Type B pancreatic cell (in vitro differentiated cells): ENCODE results near the gene MYO5B. TPM values are rescaled to one million over a fixed set of nuclear protein-coding genes. Genes with fewer than 3 reads are reported as not detected.

Experiments
- DNase-seq: peaks from one replicate; pipeline ENCODE4 v3.0.0; 2021; ENCODE audit warnings: mixed read lengths; ENCODE audit not compliant: unreplicated experiment; ENCODE audit errors: extremely low spot score
- H3K27ac Mint-ChIP-seq: 2 replicates; pipeline ENCODE4 v1.8.0; 2021; ENCODE audit warnings: mild to moderate bottlenecking, mixed read lengths
- H3K27me3 Mint-ChIP-seq: 2 replicates; pipeline ENCODE4 v1.8.0; 2021; ENCODE audit warnings: mixed read lengths
- H3K36me3 Mint-ChIP-seq: 2 replicates; pipeline ENCODE4 v1.8.0; 2021; ENCODE audit warnings: mixed read lengths
- H3K4me1 Mint-ChIP-seq: one replicate; pipeline ENCODE4 v1.8.0; 2021; ENCODE audit warnings: mixed read lengths; ENCODE audit not compliant: unreplicated experiment
- H3K4me3 Mint-ChIP-seq: 2 replicates; pipeline ENCODE4 v1.8.0; 2021; ENCODE audit warnings: mild to moderate bottlenecking, mixed read lengths
- H3K9me3 Mint-ChIP-seq: 2 replicates; pipeline ENCODE4 v1.8.0; 2021; ENCODE audit warnings: mixed read lengths
- total RNA-seq: library from RNA; stranded (reverse); gene quantifications from 2 replicates; pipeline ENCODE4 v1.2.1, GENCODE V29; 2021; ENCODE audit warnings: low replicate concordance
- TF ChIP-seq, protein P1 (sequence below): fragments of 200-600 bp; sonication (generic); conservative IDR thresholded peaks from 2 replicates; pipeline ENCODE4 v1.5.0; 2021; ENCODE audit warnings: antibody characterized with exemption, mild to moderate bottlenecking

MYO5B gene
- total RNA-seq, 1 donor from 2014 or later: 51.7 TPM

GRCh38 chr18:49886891-49887764, 307.8 kb downstream of the MYO5B start:
- Mint-ChIP-seq H3K9me3 (no peaks in the 10 kb centered on the region), H3K36me3 (peaks cover 5% of the 10 kb centered on the region), H3K4me3 (no peak overlapping the region), H3K27ac (no peak overlapping the region), H3K27me3 (no peaks in the 10 kb centered on the region), H3K4me1 (peaks cover 4% of the 10 kb centered on the region)
- DNase-seq: no peak
- TF ChIP-seq, protein P1, sequence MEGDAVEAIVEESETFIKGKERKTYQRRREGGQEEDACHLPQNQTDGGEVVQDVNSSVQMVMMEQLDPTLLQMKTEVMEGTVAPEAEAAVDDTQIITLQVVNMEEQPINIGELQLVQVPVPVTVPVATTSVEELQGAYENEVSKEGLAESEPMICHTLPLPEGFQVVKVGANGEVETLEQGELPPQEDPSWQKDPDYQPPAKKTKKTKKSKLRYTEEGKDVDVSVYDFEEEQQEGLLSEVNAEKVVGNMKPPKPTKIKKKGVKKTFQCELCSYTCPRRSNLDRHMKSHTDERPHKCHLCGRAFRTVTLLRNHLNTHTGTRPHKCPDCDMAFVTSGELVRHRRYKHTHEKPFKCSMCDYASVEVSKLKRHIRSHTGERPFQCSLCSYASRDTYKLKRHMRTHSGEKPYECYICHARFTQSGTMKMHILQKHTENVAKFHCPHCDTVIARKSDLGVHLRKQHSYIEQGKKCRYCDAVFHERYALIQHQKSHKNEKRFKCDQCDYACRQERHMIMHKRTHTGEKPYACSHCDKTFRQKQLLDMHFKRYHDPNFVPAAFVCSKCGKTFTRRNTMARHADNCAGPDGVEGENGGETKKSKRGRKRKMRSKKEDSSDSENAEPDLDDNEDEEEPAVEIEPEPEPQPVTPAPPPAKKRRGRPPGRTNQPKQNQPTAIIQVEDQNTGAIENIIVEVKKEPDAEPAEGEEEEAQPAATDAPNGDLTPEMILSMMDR: peak; percentile 17

DNA sequence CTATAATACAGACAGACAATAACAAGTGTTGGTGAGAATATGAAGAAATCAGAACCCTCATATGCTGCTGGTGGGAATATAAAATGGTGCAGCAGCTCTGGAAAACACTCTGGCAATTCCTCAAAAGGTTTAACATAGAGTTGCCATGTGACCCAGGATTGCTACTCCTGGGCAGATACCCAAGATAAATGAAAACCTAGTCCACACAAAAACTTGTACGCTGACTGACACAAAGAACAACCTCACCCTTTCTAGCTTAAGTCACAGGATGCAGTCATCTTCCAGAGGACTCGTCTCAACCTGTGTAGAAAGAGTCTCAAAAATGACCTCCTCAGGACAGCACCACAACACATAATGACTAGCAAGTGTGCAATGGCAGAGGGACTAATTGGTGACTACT, 310.0 kb downstream of the MYO5B start:
- no peaks in the 10 kb centered on the region for H3K27me3 Mint-ChIP-seq
- peaks cover 8% of the 10 kb centered on the region for H3K36me3 Mint-ChIP-seq

GRCh38 chr18:49884465-49884864, 310.5 kb downstream of the MYO5B start:
- Mint-ChIP-seq H3K27ac (no peak overlapping the region), H3K4me3 (no peak overlapping the region), H3K36me3 (peaks cover 10% of the 10 kb centered on the region), H3K27me3 (no peaks in the 10 kb centered on the region), H3K4me1 (no peaks in the 10 kb centered on the region), H3K9me3 (no peaks in the 10 kb centered on the region)
- no peak for DNase-seq
- TF ChIP-seq, protein P1: no peak

More for the DNA sequence above, 310.0 kb downstream of the MYO5B start:
- no peak for DNase-seq
- TF ChIP-seq, protein P1: no peak
- Mint-ChIP-seq H3K4me3 (no peak overlapping the region), H3K27ac (no peak overlapping the region), H3K9me3 (no peaks in the 10 kb centered on the region), H3K4me1 (peaks cover 2% of the 10 kb centered on the region)

DNA sequence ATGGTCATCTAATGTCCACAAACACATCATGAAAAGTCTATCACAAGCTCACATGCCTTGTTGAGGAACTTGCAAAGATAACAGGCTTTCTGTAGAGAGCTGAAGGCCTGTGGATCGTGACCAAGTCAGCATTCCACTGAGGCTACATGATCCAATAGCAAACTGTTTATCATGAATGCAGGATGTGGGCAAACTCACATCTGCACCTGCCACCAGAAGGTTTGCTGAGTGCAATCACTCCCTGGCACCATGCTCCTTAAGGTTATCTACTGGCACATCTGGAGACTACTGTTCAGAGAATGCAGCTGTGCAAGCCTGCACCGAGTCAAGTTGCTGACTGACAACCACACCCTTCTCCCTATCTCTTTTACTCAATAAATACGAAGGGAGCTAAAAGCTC, 314.3 kb downstream of the MYO5B start:
- peak overlapping the region; percentile 7 for H3K27ac Mint-ChIP-seq
- TF ChIP-seq, protein P1: no peak
- H3K27me3 Mint-ChIP-seq: no peaks in the 10 kb centered on the region
- no peaks in the 10 kb centered on the region for H3K9me3 Mint-ChIP-seq
- DNase-seq: no peak
- no peaks in the 10 kb centered on the region for H3K4me1 Mint-ChIP-seq
- H3K36me3 Mint-ChIP-seq: peaks cover 10% of the 10 kb centered on the region
- H3K4me3 Mint-ChIP-seq: no peak overlapping the region

GRCh38 chr18:49879271-49879580, 315.7 kb downstream of the MYO5B start:
- Mint-ChIP-seq H3K4me1 (no peaks in the 10 kb centered on the region), H3K4me3 (no peak overlapping the region), H3K27ac (no peak overlapping the region), H3K36me3 (peaks cover 10% of the 10 kb centered on the region), H3K27me3 (no peaks in the 10 kb centered on the region), H3K9me3 (no peaks in the 10 kb centered on the region)
- DNase-seq: no peak
- TF ChIP-seq, protein P1: no peak
